Hematopoietic multipotent progenitor cell (in vitro differentiated cells): ENCODE results near the gene ICAM5. TPM values are rescaled to one million over a fixed set of nuclear protein-coding genes. Genes with fewer than 3 reads are reported as not detected.
"Not testable (repeated sequence)": the region's sequence is repeated elsewhere in the genome, so short reads cannot be mapped to it uniquely, and the experiment has no call there.

Experiments used
- DNase-seq, 3 donors: peaks; one replicate each; pipeline ENCODE4 v3.0.0-alpha.2; 2011 to 2015; ENCODE audit warnings: low read depth in 2 of 3, low spot score in 2 of 3
- total RNA-seq: library from RNA; depleted of rRNA; stranded (reverse); fragments of >200 nt; gene quantifications from one replicate; pipeline ENCODE4 v1.2.3, GENCODE V29; 2012

Gene ICAM5
- total RNA-seq, 1 donor, result 10.8 TPM

- DNase-seq, result peak in 2 of 3 donors; percentile 85 to 91
These were observed 19.6 kb upstream of the ICAM5 start for GRCh38 chr19:10270180-10270615.

GRCh38 chr19:10270616-10271394 is 18.9 kb upstream of the ICAM5 start, which contains the start of gene ICAM1:
Gene ICAM1, plus strand, starts transcription at chr19:10271120. Its CDS starts 40 bp downstream, at chr19:10271160.
- DNase-seq, result peak in 2 of 3 donors; percentile 80 to 82

GRCh38 chr19:10271543-10272086 is 18.1 kb upstream of the ICAM5 start:
- peak in 2 of 3 donors; percentile 82 to 85 for DNase-seq

- no peak for DNase-seq
These were observed 15.2 kb upstream of the ICAM5 start for GRCh38 chr19:10274589-10274988.

- no peak for DNase-seq
These were observed 11.8 kb upstream of the ICAM5 start for GRCh38 chr19:10277795-10278589.

- DNase-seq, result no peak
These were observed 10.8 kb upstream of the ICAM5 start for GRCh38 chr19:10278935-10279334.

- no peak for DNase-seq
These were observed 9.9 kb upstream of the ICAM5 start for GRCh38 chr19:10279737-10280442.

- DNase-seq, result not testable (repeated sequence)
These were observed 7.7 kb upstream of the ICAM5 start for GRCh38 chr19:10282043-10282442.

- no peak for DNase-seq
These were observed 6.3 kb upstream of the ICAM5 start for GRCh38 chr19:10283301-10284064.

- DNase-seq, result no peak
These were observed 5.4 kb upstream of the ICAM5 start for GRCh38 chr19:10284065-10284959.

GRCh38 chr19:10284960-10285278 is 4.8 kb upstream of the ICAM5 start:
- DNase-seq, result no peak

- no peak for DNase-seq
These were observed 4.4 kb upstream of the ICAM5 start for GRCh38 chr19:10285393-10285792.

GRCh38 chr19:10286803-10287737 is 2.7 kb upstream of the ICAM5 start, which contains the start of gene ICAM4:
Gene ICAM4, plus strand, starts transcription at chr19:10286955. Its CDS starts 58 bp downstream, at chr19:10287013.
- DNase-seq, result peak in 1 of 3 donors; percentile 83

- DNase-seq, result peak in 1 of 3 donors; percentile 64
These were observed 1.0 kb upstream of the ICAM5 start for GRCh38 chr19:10288662-10289166.

GRCh38 chr19:10289167-10289835 is 451 bp upstream of the ICAM5 start:
- DNase-seq, result peak in 2 of 3 donors; percentile 74 to 77

GRCh38 chr19:10290357-10290875 is 664 bp downstream of the ICAM5 start:
- DNase-seq, result no peak
